Measurements from ENCODE around the gene CACNB1.
"Not testable (repeated sequence)": the region's sequence is repeated elsewhere in the genome, so short reads cannot be mapped to it uniquely, and the experiment has no call there.

Gene CACNB1

DNA sequence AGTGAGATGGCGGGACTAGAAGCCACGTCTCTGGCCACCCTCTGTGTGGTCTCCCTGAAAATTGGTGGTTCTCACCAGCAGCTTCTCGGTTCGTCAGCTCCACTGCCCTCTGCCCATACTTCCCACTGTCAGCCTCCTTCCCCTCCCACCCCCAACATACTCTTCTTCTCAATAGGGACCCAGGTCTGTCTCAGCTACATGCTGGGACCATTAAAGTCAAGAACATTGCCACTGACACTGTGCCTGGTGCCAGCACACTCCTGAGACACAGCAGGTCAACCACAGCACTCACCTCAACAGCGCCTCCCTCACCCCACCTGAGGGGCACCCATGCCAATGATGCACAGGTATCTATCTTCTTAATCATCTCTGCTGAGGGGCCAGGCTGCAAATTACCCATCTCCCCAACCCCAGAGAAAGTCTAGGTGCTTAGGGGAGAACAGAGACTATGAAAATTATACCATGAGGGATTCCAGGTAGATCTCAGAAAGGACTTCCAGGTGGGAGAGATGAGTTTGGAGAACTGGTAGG, 47.3 kb downstream of the CACNB1 start:
- no peak for DNase-seq

DNA sequence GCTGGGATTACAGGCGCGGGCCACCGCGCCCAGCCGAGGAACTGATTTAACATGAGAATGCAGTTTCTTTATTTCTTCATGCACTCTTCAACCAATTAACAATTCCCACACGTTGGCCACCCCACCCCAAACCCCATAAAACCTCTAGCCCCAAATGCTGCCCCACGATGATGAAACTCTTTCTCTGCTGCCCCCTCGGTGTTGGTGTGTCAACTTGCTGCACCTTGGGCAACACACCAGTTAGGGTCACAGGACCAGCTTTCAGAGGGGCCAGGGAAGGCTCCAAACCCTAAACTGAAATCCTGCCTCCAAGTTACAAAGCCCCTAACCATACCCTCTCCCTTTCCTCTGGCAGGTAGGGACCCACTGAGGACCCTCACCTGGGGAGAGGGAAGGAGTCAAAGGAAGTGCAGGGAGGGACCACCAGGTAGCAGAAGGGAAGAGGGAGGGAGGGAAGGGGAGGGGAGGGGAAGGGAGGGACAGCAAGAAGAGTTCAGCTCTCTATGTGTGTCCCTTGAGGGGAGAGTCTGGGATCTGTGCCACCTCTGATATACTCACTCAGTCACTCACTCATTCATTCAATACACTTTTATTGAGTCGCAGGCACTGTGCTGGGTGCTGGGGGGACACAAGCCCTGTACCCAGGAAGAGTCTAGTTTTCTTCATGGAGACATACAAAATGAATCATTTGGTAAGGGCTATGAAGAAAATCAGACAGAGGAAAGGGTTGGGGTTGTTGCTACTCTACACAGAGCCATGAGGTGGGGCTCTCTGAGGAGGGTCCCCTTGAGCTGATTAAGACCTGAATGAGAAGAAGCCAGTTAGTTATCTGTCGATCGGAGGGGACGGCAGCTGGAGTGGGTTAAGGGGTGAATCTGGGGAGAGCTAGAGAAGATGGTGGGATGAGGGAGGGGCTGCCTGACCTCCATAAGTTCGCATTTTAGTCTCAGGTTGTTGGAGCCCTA, 50.0 kb downstream of the CACNB1 start:
- DNase-seq = no peak

DNA sequence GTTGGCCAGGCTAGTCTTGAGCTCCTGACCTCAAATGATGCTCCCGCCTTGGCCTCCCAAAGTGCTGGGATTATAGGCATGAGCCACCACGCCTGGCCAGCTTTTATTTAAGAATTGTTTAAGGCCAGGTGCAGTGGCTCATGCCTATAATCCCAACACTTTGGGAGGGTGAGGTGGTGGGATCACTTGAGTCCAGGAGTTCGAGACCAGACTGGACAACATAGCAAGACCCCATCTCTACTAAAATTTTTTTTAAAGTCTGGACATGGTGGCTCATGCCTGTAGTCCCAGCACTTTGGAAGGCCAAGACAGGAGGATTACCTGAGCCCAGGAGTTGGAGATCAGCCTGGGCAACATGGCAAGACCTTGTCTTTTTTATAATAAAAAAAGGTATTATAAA, 51.2 kb downstream of the CACNB1 start:
- DNase-seq = no peak

DNA sequence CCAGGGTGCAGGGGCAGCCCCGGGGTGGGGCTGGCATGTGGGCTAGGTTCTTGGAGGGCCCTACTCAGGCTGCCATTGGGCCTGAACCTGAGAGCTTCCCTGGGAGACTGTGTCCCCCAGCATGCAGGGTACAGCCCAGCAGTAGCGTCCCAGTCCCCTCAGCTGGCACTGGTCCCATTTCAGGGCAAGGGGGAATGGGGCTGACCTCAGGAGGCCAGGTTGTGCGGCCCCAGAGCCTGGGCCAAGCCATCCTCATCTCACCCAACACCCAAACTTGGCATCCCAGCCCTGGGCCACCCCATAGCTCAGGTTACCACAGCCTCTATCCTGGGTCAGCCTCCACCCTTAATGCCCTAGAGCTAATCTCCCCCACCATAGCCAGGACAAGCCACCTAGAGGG, 52.3 kb downstream of the CACNB1 start:
- no peak for DNase-seq

DNA sequence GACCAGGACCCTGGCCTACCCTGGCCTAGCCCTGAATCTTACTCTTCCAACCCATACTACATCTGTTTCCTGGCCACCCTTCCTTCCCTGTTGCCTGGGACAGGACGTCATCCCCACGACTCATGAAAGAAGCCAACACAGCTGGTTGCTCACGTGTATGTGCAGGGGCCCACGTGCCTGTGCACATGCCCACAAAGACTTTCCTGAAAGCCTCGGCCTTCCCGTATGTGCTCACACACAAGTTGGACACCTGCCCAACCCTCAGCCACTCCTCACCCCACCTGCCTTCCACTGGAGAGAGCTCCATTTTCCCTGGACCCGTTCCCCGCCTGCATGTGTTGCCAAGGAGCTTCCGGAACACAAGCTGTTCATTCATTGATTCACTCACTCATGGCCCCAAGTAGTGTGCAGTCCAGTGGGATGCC, 53.0 kb downstream of the CACNB1 start:
- DNase-seq = no peak

DNA sequence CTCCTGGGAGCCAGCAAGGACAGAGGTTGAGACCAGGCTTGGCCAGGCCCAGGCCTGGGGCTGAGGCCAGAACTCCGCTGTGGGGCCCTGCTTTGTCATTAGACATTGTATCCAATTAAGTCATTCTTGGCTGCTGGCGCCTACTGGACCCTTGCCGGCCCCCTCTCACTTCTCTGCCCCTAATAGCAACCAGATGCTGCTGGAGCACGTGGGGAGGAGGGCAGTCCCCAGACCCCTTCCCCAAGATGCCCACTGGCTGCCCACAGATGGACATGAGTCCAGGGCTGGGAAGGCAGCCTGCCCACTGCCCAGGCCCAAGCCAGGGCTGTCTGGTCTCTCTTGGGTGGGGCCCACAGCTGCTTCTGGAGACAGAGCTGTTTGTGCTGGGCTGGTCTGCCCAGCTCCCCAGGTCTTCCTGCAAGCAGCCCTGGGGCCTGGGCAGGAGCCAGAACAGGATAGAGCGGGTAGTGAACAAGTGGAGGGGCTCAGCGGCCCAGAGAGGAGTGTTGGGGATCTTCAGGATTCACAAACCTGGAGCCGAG, 53.8 kb downstream of the CACNB1 start:
- no peak for DNase-seq

DNA sequence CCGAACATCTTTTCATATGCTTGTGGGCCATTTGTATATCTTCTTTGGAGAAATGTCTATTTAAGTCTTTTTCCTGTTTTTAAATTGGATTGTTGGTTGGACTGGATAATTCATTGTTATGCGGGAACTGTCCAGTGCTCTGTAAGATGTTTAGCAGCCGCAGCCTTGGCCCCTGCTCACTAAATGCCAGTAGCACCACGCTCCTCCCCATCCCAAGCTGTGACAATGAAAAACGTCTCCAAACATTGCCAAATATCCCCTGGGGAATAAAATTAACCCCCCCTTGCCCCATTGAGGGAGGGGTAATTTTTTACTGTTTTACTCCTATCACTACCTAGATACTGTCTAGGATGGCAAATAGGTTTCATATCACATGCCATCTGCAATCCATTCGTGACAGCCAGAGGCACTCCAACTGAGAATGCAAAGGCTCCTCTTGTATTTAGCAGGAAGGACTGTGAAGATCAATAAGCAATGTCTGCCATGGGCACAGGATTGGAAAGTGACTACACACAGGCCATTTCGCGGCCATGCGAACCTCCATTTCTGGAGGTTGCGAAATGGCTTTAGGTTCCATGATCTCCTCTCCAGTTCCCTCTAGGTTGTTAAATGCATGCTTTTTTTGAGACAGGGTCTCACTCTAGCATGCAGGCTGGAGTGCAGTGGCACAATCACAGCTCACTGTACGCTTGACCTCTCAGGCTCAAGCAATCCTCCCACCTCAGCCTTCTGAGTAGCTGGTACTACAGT, 55.4 kb downstream of the CACNB1 start:
- DNase-seq = no peak

DNA sequence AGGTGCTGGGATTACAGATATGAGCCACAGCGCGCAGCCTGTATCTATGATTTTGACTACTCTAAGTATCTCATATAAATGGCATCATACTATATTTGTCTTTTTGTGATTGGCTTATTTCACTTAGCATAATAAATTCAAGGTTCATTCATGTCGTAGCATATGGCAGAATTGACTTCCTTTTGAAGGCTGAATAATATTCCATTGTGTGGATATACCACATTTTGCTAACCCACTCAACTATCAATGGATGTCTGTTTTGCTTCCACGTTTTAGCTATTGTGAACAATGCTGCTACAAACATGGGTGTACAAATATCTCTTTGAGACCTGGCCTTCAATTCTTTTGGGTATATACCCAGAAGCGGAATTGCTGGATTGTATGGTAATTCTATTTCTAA, 56.2 kb downstream of the CACNB1 start:
- DNase-seq = no peak

DNA sequence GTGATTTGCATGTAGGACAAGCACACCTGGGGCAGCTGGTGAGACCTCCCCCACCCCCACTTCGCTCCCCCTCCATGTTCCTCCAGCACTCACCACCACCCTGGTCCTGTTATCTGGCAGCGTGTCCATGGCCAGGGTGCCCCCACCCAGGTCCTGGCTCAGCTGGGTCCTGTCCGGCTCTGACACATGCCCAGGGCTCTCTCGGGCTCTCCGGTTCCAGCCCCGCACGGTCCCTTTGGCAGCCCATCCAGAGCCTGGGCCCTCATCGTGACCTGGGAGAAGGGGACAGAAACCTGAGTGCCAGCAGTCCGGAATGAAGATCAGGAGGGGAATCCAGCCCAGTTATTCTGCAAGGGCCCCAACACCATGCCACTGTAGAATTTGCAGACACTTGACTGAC, 57.9 kb downstream of the CACNB1 start:
- DNase-seq = no peak

DNA sequence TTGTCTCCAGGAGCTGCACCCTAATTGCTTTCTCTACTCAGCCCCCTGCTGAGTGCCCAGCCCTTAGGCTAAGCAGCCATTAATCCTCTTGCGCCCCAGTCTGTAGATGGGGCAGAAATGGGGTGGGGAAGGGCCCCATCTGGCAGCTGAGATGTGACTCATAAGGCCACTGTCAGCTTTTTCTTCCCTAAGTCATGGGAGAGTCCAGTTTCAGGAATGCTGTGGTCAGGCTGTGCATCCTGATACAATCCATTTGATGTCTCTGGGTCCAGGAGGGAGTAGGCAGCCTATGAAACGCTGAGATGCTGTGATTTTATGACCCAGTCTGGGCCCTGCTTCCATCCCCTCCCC, 58.3 kb downstream of the CACNB1 start:
- no peak for DNase-seq

DNA sequence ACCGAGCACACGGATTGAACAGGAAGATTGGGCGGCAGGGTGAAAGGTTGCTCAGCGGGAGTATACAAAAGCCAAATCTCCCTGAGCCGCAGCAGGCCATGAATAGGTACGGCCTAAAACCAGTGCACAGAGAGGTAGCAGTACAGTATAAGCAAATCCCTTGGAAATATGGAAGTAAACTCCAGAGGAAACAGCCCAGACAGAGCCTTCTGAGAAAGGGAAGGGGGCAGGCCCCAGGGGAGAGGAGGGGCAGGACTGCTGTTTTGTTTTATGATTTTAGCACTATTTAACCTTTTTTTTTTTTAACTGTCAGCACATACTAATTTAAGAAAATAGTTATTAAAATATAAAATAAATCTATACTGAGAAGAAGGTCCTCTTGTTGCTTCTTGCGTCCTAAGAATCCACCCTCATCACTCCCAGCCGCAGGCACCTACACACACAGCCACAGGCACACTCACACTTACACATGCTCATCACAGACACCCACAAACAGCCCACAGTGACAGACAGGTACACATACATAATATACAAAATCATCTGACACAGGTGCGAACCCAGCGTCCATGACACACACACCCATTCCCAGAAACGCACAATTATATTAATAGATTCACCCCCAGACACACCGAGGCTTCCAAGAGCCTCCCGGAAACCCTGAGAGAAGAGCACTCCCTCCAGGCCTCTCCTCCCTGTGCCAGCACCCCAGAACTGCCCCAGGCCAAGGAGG, 58.9 kb downstream of the CACNB1 start:
- no peak for DNase-seq

DNA sequence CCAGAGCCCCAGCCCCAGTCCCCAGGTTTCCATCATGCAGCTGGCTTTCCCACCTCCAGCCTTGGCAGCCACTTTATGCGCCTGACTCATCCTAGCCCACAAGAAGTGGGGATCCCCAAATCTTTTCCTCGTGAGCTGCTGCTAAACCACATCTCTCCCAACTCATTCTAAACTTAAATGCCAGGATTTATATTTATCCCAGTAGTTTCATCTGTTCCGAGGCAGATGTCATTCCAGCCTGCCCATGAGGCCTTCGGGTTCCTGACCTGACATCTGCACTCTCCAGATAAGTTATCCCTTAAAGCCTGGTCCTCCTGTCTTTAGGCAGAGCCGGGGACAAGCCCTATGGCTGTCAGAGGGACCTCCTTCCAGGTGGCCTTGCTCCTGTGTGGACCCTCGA, 62.6 kb downstream of the CACNB1 start:
- no peak for DNase-seq

DNA sequence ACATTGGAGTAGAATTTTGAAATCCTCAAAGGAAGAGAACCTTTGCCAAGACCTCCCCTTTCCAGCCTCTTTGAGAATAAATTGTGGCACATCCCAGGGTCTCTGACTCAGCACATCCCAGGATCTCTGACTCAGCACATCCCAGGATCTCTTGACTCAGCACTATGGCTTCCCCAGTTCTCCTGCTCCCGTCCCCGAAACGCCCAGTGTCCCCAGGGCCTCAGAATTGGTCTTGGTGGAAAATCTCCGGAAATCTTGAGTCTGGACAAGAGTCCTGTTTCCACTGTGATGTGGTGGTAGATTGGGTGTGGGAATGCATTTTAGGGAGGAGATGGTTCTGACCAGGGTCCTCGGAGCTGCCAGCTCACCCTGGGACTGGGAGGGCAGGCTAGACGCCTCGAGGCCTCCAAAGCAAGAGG, 65.3 kb downstream of the CACNB1 start:
- DNase-seq = no peak

DNA sequence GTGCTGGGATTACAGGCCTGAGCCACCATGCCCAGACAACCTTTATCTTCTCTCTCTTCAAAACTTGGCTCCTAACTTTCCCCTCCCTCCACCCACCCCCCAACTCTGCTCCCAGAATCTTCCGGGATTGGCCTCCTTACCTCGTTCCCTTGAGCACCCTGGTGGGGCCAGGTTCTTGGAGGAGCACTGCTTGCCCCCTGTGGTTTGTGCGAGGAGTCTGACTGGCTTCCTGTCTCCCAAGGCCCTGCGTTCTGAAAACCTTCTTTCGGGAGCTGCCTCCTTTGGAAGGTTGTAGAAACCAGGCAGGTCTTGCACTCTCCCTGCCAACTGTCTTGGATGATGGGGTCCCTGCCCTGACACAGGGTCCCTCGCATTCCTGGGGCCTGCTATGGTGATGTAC, 65.9 kb downstream of the CACNB1 start:
- DNase-seq = no peak

DNA sequence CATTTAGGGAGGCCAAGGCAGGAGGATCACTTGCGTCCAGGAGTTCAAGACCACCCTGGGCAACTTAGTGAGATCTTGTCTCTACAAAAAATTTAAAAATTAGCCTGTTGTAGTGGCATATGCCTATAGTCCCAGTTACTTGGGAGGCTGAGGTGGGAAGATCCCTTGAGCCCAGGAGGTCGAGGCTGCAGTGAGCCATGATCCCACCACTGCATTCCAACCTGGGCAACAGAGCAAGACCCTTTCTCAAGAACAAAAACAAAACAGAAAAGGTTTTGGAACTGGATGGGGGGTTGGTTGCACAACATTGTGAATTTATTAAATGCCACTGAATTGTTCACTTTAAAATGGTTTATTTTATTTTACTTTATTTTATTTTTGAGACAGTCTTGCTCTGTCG, 67.3 kb downstream of the CACNB1 start:
- DNase-seq = no peak

DNA sequence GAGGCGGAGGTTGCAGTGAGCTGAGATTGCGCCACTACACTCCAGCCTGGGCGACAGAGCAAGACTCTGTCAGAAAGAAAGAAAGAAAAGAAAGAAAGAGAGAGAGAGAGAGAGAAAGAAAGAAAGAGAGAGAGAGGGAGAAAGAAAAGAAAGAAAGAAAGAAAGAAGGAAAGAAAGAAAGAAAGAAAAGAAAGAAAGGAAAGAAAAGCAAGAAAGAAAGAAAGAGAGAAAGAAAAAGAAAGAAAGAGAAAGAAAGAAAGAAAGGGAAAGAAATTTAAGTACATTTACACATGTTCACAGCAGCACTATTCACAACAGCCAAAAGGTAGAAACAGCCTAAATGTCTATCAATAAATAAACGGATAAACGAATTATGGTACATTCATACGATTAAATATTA, 67.9 kb downstream of the CACNB1 start:
- DNase-seq = not testable (repeated sequence)

DNA sequence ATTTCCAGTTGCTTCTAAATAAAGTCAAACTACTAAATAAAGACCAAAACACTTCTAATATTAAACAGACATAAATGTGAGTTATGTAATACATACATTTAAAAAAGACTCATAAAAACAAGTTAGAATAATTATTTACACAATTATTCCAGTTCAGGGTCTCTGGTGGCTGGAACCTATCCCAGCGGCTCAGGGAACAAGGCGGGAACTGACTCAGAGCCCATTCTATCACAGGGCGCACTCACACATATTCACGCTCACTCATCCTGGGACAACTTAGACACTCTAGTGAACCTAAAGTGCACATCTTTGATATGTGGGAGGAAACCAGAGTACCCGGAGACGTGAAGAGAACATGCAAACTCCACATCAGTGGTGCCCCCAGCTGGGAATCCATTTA, 71.0 kb downstream of the CACNB1 start:
- no peak for DNase-seq

DNA sequence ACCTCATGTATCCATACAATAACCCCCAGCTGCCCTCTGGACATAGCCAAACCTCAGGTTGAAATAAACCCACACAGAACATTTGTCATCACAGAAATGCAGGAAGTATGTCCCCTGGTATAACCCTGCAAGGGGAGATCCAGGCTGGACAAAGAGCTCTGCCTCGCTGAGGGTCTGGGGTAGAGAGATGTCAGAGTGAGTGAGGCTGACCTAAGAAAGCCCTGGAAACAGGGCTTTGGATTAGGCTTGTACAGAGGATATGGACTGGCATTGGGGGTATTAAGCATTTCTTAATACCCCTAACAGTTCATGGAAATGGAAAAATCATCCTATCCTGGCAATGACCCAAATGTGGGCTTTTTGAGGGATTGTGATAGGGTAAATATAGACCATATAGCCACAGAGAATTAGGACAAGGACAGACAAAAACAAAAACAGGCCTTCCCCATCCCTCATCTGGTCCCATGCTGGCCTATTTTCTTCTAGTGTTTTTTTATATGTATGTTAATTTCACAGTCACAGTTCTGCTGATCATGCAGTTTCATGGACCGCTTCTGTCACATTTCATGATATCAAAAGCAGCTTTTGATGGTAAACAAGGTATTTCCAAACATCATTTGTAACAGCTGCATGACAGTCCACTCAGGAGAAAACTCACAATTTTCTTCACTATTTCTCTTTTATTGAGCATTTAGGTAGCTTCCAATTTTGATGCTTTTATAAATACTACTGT, 72.2 kb downstream of the CACNB1 start:
- DNase-seq = no peak

DNA sequence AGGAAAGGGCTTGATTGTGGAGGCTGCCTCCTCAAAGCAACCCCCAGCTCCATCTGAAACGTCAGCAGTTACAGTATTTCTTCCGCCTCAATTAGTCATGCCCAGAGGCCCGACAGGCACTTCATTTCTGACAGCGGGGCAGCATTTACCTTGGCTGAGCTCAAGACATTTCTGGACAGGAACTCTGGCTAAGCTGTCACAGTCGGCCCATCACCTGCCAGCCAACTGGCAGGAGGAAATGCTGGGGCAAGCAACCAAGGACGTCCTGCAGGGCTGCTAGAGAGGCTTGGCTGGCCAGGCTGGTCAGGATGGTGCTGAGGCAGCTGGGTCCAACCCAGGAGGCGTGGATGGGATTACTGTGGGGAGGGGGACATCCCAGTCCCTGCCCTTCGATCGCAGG, 73.8 kb downstream of the CACNB1 start:
- no peak for DNase-seq

Measured in bone marrow (tissue), 2 donors.